A673 (cell line): ENCODE measurements around the gene HMGA1. TPM values are rescaled to one million over a fixed set of nuclear protein-coding genes. Genes with fewer than 3 reads are reported as not detected.
A peak's percentile ranks its signal among the peaks of the same experiment; 100 is the strongest.

Experiments used
- BruUV-seq: library from RNA; stranded (reverse); fragments of 400-500 nt; replicated peaks from 2 replicates; lab custom pipeline; 2021; lab: Mats Ljungman, UMichigan
- CTCF ChIA-PET: fragments of 300-600 bp; sonication (Branson Sonifier 250); formaldehyde crosslinking; loops from one replicate; lab custom pipeline; 2022; ENCODE audit warnings: antibody characterized with exemption; lab: Charles Lee
- POLR2A ChIA-PET: fragments of 300-600 bp; sonication (Branson Sonifier 250); formaldehyde crosslinking; loops from one replicate; lab custom pipeline; 2022; ENCODE audit warnings: antibody characterized with exemption; ENCODE audit not compliant: low non-redundant PET; lab: Charles Lee
- DNase-seq: peaks from one replicate; pipeline ENCODE4 v3.0.0-alpha.2; 2015; ENCODE audit warnings: low spot score
- H3K27ac ChIP-seq: fragments of 200-600 bp; sonication (generic); 2 replicates; pipeline ENCODE4 v1.5.1; 2016; ENCODE audit warnings: mixed run types, low read depth, mild to moderate bottlenecking, mixed read lengths, antibody characterized with exemption, low read length; ENCODE audit not compliant: poor library complexity, severe bottlenecking
- H3K27me3 ChIP-seq: fragments of 200-600 bp; sonication (generic); replicated peaks from 2 replicates; pipeline ENCODE4 v1.6.1; 2017; ENCODE audit warnings: mixed run types, low read depth, mild to moderate bottlenecking, mixed read lengths, antibody characterized with exemption, low read length; ENCODE audit not compliant: insufficient read depth, poor library complexity
- H3K36me3 ChIP-seq: fragments of 200-600 bp; sonication (generic); 2 replicates; pipeline ENCODE4 v1.6.1; 2016; ENCODE audit warnings: mixed run types, mild to moderate bottlenecking, mixed read lengths, antibody characterized with exemption, low read length; ENCODE audit not compliant: insufficient read depth, poor library complexity, severe bottlenecking
- H3K4me1 ChIP-seq: fragments of 200-600 bp; sonication (generic); 2 replicates; pipeline ENCODE4 v1.6.1; 2017; ENCODE audit warnings: mixed run types, mild to moderate bottlenecking, mixed read lengths, antibody characterized with exemption, low read length; ENCODE audit not compliant: insufficient read depth, poor library complexity, severe bottlenecking
- H3K4me3 ChIP-seq: fragments of 200-600 bp; sonication (generic); 2 replicates; pipeline ENCODE4 v1.5.1; 2016; ENCODE audit warnings: low read depth, mixed run types, mild to moderate bottlenecking, mixed read lengths, low read length; ENCODE audit not compliant: poor library complexity, severe bottlenecking
- H3K9me3 ChIP-seq: fragments of 200-600 bp; sonication (generic); 2 replicates; pipeline ENCODE4 v1.6.1; 2016; ENCODE audit warnings: mixed run types, low read depth, mild to moderate bottlenecking, mixed read lengths, antibody characterized with exemption, low read length; ENCODE audit not compliant: poor library complexity, severe bottlenecking
- CTCF ChIP-seq: fragments of 300-800, 200-600 bp; sonication (generic); conservative IDR thresholded peaks from 2 replicates; pipeline ENCODE4 v1.5.1; 2017; ENCODE audit warnings: low read depth, mild to moderate bottlenecking, antibody characterized with exemption, low read length, moderate library complexity, mixed read lengths
- EZH2 ChIP-seq: fragments of 200-600 bp; sonication (generic); IDR thresholded peaks from 2 replicates; pipeline ENCODE4 v1.6.1; 2017; ENCODE audit warnings: borderline replicate concordance, low read depth, mild to moderate bottlenecking, mixed read lengths, antibody characterized with exemption, low read length; ENCODE audit not compliant: poor library complexity, severe bottlenecking
- intact Hi-C: fragments of 100-400 bp; cut with micrococcal nuclease; formaldehyde crosslinking; loops from one replicate; pipeline ENCODE4 v1.10.0; 2022; ENCODE audit not compliant: unreplicated experiment
- total RNA-seq: library from RNA; stranded (reverse); gene quantifications from 2 replicates; pipeline ENCODE4 v1.2.3, GENCODE V29; 2021

HMGA1 gene
- total RNA-seq, 1 experiment from 2014 or later, result 248 TPM

DNA sequence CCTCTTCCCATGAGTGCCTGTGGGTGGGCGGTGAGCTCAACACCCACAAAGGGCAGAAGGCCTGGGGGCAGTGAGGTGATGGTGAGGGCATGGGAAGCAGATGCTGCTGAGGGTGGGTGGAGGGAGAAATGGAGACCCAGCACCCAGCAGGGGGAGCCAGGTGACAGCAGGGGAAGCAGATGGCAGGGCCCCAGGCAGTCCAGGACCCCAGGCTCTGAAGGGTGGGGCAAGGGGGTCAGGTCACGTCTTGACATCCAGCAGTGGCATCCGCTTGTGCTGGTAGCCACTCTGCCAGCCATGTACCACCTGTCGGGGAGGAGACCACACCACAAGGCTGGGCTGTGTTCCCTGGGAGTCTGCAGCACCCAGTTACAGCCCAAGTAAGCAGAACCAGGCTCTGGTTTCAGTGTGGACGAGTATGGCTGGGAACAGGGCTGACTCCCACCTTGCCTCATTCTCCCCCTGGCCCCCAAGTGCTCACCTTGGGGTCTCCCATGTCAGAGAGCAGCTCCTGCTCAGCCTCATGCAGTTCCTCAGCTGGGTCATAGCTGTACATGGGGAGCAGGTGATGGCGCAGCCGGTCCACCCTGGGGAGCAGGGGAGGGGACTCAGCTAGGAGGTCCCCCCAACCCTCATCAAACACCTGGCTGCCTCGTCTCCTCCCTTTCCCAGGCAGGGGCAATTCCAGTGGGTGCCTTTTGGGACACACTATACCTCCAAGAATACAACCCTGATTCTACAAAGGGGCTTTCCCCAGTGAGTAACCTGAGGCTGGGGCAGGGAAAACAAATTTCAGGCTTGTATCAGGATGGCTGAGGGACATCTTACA, 10.1 kb downstream of the HMGA1 start:
- Histone ChIP-seq H3K27me3 (no peaks in the 10 kb centered on the region), H3K4me1 (peaks cover 20% of the 10 kb centered on the region), H3K27ac (no peak overlapping the region), H3K36me3 (peaks cover 13% of the 10 kb centered on the region), H3K9me3 (no peaks in the 10 kb centered on the region), H3K4me3 (no peak overlapping the region)
- CTCF ChIA-PET, result no interaction called here
- BruUV-seq, result no TSS peak
- POLR2A ChIA-PET, result no interaction called here
- TF ChIP-seq EZH2 (no peak), CTCF (peak; percentile 58)
- DNase-seq, result peak; percentile 45
- intact Hi-C loops, result loop anchor here (5.0 kb wide), 1 partner anchor 361 kb away; no protein-coding TSS in a partner anchor

GRCh38 chr6:34247481-34248197, 11.0 kb downstream of the HMGA1 start:
- intact Hi-C loops, result loop anchor here (5.0 kb wide), 1 partner anchor 360 kb away; no protein-coding TSS in a partner anchor
- Histone ChIP-seq H3K4me3 (peak overlapping the region; percentile 81), H3K4me1 (peaks cover 20% of the 10 kb centered on the region), H3K36me3 (peaks cover 6% of the 10 kb centered on the region), H3K27ac (no peak overlapping the region), H3K27me3 (no peaks in the 10 kb centered on the region), H3K9me3 (no peaks in the 10 kb centered on the region)
- DNase-seq, result no peak
- ChIA-PET POLR2A (interaction anchor here (0.5 kb wide), 1 partner anchor 174 kb away, joined by 6 read pairs; no protein-coding TSS in a partner anchor), CTCF (interaction anchor here (0.6 to 0.9 kb wide), 2 partner anchors 52 to 173 kb away, joined by 3 to 5 read pairs; no protein-coding TSS in a partner anchor)
- no TSS peak for BruUV-seq
- TF ChIP-seq EZH2, result no peak
- no peak for TF ChIP-seq CTCF

- H3K36me3 ChIP-seq, result peaks cover 3% of the 10 kb centered on the region
- H3K9me3 ChIP-seq, result no peaks in the 10 kb centered on the region
- TSS peak; percentile 69 for BruUV-seq
- H3K4me1 ChIP-seq, result peaks cover 20% of the 10 kb centered on the region
- intact Hi-C loops, result loop anchor here (5.0 kb wide), 1 partner anchor 359 kb away; no protein-coding TSS in a partner anchor
- TF ChIP-seq EZH2 (no peak), CTCF (no peak)
- peak overlapping the region; percentile 81 for H3K4me3 ChIP-seq
- DNase-seq, result no peak
- POLR2A ChIA-PET, result no interaction called here
- CTCF ChIA-PET, result interaction anchor here (0.6 to 1.9 kb wide), 3 partner anchors 52 to 172 kb away, joined by 3 to 34 read pairs (median 5); no protein-coding TSS in a partner anchor
- H3K27ac ChIP-seq, result peak overlapping the region; percentile 72
- H3K27me3 ChIP-seq, result no peaks in the 10 kb centered on the region
Observed at GRCh38 chr6:34248198-34248726, 11.6 kb downstream of the HMGA1 start.
